SK-N-MC (cell line): ENCODE measurements around the gene LEF1.

Source experiments
- EZH2 ChIP-seq: fragments of 200-600 bp; sonication (generic); IDR thresholded peaks from one replicate; pipeline ENCODE4 v1.6.1; 2017; ENCODE audit warnings: antibody characterized with exemption
- POLR2AphosphoS5 ChIP-seq: IDR thresholded peaks from 2 replicates; pipeline ENCODE4 v1.6.1; 2012; ENCODE audit warnings: mild to moderate bottlenecking, low read depth, low read length, borderline replicate concordance

DNA sequence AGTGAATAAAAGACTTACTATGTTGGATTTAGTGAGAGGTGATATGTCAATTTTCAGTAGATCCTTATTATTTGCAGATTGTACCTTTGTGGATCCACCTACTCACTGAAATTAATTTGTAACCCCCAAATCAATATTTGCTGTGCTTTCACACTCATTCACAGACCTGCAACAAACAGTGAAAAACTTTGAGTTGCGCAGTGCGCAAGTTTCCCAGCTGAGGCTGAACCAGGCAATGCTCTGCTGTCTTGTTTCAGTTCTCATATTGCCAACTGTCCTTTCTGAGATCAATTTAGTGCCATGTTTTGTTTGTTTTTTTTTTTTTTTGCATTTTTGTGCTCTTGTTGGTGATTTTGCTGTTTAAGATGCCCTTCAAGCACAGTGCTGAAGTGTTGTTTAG is 40.8 kb upstream of the LEF1 start:
- TF ChIP-seq EZH2 = no peak
- TF ChIP-seq POLR2AphosphoS5 = no peak
